SW480 (cell line): ENCODE data around the gene DGKK.
A peak's percentile ranks its signal among the peaks of the same experiment; 100 is the strongest.

Source experiments
- DNase-seq: peaks from one replicate; pipeline ENCODE4 v3.0.0-alpha.2; 2016; ENCODE audit warnings: low spot score

The DGKK gene

GRCh38 chrX:50470103-50471031, at the start of gene DGKK:
TSS of gene DGKK (minus strand) at chrX:50470825. CDS start at chrX:50470678, 147 bp downstream.
- DNase-seq, result no peak

DNA sequence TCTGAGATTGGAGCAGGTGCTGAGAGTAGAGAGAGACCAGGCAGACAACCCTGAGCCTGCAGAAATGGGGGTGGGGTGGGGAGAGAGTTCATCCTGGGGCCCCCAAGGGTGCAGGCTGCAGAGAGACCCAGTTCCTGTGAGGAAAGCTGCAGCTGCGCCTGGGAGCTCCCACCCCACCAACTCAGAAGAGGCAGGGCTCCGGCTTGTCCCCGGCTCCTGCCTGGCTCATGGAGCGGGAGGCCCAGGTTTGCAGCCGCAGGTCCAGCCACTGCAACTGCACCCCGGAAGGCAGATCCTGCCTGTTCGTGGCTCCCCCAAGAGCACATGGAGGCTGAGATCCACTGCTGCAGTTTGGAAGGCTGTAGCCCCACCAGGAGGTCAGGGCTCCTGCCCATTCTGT, 44.2 kb upstream of the DGKK start:
- no peak for DNase-seq

GRCh38 chrX:50497114-50497513, 26.5 kb upstream of the DGKK start:
- DNase-seq, result no peak

GRCh38 chrX:50495616-50496015, 25.0 kb upstream of the DGKK start:
- DNase-seq, result no peak

GRCh38 chrX:50492720-50493119, 22.1 kb upstream of the DGKK start:
- no peak for DNase-seq

DNA sequence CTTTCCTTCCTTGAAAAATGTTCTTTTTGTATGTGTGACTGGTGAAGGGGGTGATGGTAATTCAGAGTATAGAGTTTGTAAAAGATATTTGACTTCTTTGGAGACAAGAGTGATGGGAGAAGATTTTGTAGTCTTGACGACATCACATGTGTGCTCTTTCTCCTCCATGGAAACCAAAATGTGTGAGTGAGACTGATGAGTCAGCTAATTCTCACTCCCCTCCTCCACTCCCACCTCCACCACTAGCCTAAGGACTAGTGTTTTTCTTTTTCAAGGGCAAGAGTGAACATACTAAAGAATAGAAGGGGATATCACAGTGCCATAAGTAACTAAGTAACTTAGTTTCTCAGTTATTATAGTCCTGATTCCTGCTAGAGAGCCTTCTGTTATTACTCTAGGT, 14.0 kb upstream of the DGKK start:
- no peak for DNase-seq

GRCh38 chrX:50483283-50483682, 12.7 kb upstream of the DGKK start:
- no peak for DNase-seq

DNA sequence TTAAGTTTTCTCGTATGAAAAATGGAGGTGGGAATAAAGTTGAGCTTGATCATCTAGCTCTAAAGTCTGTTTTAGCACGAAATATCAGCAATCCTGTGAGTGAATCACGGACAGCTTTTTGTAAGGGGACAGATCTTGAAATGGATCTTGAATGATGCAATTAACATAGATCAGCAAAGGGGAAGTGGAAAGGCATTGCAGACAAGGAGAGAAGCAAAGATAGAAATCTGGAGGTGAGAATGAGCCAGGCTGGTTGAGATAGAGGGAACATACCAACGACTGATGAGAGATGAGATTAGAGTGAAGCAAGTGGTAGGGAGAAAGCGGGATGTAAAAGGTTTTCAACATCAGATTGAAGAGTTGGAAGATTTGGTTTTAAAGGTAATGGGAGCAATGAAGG, 4.6 kb upstream of the DGKK start:
- no peak for DNase-seq

DNA sequence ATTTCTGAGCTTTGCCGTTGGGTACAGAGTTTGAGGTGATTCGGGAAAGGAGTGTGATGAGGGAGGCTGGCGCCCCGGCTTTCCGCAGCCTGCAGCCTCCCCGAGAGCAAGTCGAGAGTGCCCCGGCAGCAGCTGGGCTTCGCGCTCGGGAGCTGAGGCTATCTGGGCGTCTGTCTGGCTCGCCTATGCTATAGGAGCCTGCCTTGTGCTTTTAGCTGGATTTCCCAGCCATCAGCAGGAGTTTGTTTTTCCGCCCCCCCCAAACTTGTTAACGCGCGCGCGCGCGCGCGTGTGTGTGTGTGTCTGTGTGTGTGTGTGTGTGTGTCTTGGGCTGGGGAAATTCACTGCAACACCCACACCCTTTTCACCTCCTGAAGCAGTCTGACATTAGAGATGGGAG, 765 bp upstream of the DGKK start:
- no peak for DNase-seq

GRCh38 chrX:50469206-50469605, 1.4 kb downstream of the DGKK start:
- no peak for DNase-seq

DNA sequence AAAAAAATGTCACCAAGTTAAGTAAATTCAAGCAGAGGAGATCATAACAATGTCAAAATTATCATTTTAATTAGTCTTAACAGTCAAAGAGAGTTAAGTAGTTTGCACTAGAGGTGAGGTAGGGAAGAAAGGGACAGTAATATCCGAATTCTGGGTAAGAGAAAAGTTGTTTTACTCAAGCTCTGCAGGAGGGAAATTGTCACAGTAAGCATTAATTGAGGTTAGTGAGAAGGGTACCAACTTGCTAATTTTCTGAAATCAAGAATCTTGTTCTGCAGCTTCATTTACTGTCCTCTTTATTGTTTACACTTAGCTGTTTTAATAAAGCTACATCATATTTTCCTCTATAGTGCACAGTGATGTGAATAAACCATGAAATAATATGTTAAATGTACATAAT, 11.0 kb downstream of the DGKK start:
- DNase-seq, result no peak

- no peak for DNase-seq
Observed at GRCh38 chrX:50458483-50458882, 12.1 kb downstream of the DGKK start.

- DNase-seq, result no peak
Observed at GRCh38 chrX:50456712-50457484, 13.7 kb downstream of the DGKK start.

DNA sequence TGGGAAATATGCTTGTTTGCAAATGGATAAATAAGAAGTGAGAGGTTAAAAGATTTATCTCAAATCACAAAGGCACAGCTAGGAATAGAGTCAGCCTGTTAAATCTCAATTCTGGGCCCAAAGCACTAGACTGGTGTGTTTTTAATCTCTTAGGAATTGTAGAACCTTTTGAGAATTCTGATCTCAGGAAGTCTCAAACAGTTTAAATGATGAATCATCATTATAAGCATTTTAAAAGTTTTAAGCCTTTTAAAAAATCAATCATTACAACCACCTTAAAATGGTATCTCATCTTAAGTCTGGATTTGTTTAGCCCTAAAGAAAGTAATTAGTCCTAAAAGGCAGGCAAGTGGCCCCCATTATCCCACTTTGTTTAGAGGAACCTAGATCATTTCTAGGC, 17.8 kb downstream of the DGKK start:
- DNase-seq, result no peak

- no peak for DNase-seq
Observed at GRCh38 chrX:50450324-50450723, 20.3 kb downstream of the DGKK start.

- DNase-seq, result peak; percentile 43
Observed at GRCh38 chrX:50448565-50448964, 22.1 kb downstream of the DGKK start.

GRCh38 chrX:50447535-50447934, 23.1 kb downstream of the DGKK start:
- DNase-seq, result no peak

GRCh38 chrX:50442426-50443116, 28.1 kb downstream of the DGKK start:
- no peak for DNase-seq

DNA sequence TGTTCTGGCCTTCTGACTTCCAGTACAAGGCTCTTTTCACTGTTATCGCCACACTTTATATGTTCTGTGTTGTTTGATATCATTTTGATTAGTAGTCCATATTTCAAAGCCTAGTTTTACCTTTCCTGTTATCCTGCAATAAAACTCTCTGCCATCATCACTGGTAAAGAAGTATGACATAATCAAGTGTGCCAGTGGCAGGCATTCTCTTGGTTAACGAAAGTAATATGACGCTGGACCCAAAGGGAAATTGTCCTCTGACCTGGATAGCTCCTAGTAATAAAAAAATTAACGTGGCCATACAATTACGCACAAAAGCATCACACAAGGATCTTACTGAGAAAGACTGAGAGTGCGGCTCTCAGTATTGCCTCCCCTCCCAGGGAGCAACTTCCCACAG, 33.8 kb downstream of the DGKK start:
- no peak for DNase-seq

- no peak for DNase-seq
Observed at GRCh38 chrX:50432829-50433289, 37.8 kb downstream of the DGKK start.

DNA sequence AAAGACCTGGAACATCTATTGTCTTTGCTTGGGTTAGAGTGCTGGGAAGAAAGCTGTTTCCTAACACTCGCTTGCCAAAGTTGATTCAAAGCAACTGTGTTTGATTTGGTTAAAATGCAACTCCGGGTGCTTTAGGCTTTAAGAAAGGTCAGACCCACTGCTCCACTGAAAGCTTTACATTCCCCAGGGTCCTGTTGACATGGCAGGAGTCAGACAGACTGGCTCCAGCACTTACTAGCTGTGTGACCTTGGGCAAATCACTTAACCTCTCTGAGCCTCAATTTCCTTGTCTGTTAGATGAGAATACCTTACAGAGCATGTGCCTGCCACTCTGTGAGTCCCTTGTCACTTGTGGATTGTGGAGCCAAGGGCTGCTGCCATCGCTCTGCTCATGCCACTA, 39.0 kb downstream of the DGKK start:
- no peak for DNase-seq

- no peak for DNase-seq
Observed at GRCh38 chrX:50430917-50431575, 39.6 kb downstream of the DGKK start.
